HFF-Myc (cell line): Measurements from ENCODE around the gene HYLS1.

Experiments
- DNase-seq: peaks from one replicate; pipeline ENCODE4 v3.0.0-alpha.2; 2011; ENCODE audit warnings: low read depth; ENCODE audit errors: extremely low read depth
- H3K4me3 ChIP-seq: replicated peaks from 2 replicates; pipeline ENCODE4 v1.5.1; 2011; ENCODE audit warnings: low read depth, mild to moderate bottlenecking, control low read depth, low read length
- CTCF ChIP-seq: IDR thresholded peaks from 2 replicates; pipeline ENCODE4 v1.5.1; 2012; ENCODE audit warnings: mild to moderate bottlenecking, low read depth, low read length, control low read depth; ENCODE audit errors: missing control alignments

The HYLS1 gene

GRCh38 chr11:125933030-125933813 lies 45.8 kb downstream of the HYLS1 start:
- no peak overlapping the region for H3K4me3 ChIP-seq
- no peak for DNase-seq
- no peak for TF ChIP-seq CTCF

DNA sequence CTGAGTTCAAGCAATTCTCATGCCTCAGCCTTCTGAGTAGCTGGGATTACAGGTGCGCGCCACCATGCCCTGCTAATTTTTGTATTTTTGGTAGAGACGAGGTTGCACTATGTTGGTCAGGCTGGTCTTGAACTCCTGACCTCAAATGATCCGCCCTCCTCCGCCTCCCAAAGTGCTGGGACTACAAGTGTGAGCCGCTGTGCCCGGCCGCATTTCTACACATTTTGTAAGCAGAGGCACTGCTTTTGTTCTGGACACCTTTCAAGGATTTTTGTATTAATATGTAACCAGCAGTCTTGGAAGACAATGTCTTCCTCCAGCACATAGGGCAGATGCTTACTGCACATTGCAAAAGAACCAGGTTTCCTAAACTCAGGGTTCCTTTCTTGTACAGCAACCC lies 47.0 kb downstream of the HYLS1 start:
- H3K4me3 ChIP-seq = no peak overlapping the region
- no peak for DNase-seq
- no peak for TF ChIP-seq CTCF

GRCh38 chr11:125935056-125935455 lies 47.6 kb downstream of the HYLS1 start:
- DNase-seq = no peak
- H3K4me3 ChIP-seq = no peak overlapping the region
- no peak for TF ChIP-seq CTCF

DNA sequence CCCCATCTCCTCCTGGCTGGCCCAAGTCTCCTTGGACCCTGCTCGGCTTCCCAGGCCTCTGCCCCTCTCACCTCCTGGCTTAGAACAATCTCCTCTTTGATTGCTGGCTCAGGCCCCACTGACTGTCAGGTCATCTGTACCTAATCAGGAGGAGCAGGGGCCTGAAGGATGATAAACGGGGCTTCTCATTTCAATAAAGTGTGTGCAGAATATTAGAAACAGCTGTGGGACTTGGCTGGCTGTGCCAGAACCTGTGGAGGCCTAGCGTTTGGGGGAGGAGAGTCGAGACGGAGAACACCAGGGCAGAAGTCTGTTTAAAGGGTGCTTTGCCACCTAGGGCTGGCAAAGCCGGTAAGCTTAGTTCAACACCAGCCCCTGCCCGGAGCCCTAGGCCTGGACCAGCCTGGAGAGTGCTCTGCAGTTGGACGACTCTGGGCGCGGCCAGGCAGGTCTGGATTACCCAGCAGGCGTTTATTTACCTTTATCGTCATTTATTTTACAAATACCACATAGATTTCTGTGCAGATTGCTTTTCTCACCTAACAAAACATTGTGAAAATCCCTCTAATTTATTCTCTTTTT lies 48.2 kb downstream of the HYLS1 start:
- DNase-seq = no peak
- no peak overlapping the region for H3K4me3 ChIP-seq
- TF ChIP-seq CTCF = no peak

DNA sequence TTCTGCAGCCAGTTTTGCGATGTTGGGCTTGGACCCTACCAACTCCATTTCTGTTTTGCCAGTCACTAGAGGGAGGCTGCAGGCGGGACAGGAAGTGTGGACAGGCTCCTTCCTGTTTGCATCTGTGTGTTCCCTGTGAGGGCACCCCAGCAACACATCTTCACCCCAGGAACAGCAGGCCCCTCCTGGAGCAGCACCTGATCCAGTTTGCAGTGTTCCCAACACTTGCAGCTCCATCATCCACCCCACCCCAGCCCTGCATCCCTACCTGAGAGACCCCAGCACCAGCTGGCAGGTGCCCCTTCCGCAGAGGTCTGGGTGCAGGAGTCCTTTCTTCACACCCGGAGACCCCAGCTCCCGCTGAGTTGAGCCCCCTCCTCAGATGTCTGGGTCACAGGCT lies 51.0 kb downstream of the HYLS1 start:
- no peak for TF ChIP-seq CTCF
- no peak for DNase-seq
- H3K4me3 ChIP-seq = no peak overlapping the region

- H3K4me3 ChIP-seq = no peak overlapping the region
- DNase-seq = no peak
- no peak for TF ChIP-seq CTCF
These were observed 51.6 kb downstream of the HYLS1 start for GRCh38 chr11:125939081-125939521.
